Fibroblast of gingiva (primary cell): ENCODE results near the gene RHEBL1.

Source experiments
- DNase-seq: peaks from one replicate; pipeline ENCODE4 v3.0.0-alpha.2; 2011; ENCODE audit warnings: low read depth

The RHEBL1 gene

DNA sequence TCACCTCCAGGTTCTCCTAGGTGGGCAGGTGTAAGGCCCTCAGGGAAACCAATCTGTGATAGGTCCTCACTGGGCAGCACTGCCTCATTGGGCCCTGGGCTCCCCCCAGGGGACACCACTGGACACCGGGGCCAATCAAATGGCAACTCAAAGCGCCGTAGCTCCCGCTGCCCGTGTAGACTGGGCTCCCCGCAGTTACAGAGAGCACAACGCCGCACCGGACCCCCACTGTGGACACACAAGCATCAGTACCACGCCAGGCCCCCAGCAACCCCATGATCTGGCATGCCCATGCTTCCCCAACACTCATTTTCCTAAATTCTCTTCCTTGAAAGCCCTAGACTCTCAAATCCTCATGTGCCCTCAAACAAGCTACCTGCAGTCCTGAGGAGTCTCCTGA, 15.3 kb downstream of the RHEBL1 start:
- no peak for DNase-seq

DNA sequence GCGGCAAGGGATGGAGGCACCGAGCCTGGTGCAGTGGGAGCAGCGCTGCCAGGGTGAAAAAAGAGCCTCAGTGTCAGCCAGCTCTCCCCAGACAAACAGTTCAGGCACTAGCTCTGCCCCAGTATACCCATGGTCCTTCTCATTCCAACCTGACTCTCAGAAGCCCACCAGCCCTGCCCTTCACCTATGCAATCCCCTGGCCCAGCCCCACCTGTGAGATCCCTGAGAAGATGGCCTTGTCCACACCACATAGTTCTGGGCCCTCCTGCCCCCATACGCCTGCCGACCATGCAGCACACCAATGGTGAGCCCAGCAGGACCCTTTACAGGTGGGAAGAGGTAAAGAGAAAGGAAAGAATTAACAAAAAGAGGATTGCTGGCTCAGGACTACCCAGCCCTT, 15.7 kb downstream of the RHEBL1 start:
- no peak for DNase-seq

DNA sequence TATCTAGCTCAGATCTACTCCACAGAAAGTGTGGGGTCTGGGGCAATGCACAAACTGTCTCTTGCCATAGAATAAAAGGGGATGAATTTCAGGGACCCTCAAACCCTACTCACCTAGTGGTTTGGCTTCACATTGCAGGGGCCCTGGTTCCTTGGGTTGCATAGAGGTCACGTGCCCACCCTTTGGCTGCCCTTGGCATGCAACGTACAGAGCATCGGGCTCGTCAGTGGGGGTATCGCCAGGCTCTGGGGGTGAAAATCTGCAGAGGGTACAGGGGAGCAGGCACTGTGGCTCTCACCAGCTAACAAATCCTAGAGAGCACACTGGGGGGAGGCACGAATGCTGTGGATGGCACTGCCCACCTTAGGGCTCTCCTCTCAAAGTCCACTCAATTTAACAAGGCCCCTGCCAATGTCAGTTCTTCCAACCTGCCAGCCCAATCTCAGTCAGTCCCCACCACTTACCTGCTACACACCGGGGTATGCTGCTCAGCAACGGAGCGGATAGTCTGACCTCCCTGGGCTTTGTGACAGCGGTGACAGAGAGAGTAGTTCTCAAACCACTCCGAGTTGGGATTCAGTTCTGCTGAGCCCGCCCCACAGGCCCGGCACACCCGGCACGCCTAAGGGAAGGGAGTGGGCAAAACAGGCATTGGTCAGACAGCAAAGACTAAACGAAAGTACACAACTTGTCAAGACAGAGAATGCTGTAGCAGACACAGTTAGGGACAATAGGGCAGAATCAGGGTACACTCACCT, 17.1 kb downstream of the RHEBL1 start:
- no peak for DNase-seq

DNA sequence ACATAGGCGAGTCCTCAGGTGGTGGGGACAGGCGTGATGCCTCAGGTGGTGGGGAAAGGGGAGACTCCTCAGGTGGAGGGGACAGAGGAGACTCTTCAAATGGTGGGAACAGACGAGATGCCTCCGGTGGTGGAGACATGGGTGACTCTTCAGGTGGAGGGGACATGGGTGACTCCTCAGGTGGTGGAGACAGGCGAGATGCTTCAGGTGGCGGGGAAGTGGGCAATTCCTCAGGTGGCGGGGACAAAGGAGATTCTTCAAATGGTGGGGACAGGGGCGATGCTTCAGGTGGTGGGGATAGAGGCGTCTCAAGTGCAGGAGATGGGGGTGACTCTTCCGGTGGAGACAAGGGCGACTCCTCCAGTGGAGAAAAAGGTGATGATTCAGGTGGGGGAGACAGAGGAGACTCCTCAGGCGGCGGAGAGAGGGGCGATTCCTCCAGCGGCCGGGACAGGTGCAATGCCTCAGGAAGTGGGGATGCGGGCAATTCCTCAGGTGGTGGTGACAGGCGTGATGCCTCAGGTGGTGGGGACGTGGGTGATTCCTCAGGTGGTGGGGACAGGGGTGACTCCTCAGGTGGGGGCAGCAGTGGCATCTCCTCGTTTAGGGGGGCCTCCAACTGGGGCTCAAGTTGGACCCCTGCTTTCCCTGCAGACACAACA, 17.9 kb downstream of the RHEBL1 start:
- DNase-seq = no peak

DNA sequence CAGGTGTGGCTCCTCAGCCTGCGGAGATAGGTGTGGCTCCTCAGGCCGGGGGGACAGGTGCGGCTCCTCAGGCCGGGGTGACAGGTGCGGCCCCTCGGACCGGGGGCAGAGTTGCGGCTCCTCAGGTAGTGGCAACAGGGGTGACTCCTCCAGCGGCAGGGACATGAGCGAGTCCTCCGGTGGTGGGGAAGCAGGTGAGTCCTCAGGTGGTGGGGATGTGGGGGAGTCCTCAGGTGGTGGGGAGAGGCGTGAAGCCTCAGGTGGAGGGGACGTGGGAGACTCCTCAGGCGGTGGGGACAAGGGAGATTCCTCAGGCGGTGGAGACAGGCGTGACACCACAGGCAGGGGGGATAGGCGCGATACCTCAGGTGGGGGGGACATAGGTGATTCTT, 18.4 kb downstream of the RHEBL1 start:
- no peak for DNase-seq

DNA sequence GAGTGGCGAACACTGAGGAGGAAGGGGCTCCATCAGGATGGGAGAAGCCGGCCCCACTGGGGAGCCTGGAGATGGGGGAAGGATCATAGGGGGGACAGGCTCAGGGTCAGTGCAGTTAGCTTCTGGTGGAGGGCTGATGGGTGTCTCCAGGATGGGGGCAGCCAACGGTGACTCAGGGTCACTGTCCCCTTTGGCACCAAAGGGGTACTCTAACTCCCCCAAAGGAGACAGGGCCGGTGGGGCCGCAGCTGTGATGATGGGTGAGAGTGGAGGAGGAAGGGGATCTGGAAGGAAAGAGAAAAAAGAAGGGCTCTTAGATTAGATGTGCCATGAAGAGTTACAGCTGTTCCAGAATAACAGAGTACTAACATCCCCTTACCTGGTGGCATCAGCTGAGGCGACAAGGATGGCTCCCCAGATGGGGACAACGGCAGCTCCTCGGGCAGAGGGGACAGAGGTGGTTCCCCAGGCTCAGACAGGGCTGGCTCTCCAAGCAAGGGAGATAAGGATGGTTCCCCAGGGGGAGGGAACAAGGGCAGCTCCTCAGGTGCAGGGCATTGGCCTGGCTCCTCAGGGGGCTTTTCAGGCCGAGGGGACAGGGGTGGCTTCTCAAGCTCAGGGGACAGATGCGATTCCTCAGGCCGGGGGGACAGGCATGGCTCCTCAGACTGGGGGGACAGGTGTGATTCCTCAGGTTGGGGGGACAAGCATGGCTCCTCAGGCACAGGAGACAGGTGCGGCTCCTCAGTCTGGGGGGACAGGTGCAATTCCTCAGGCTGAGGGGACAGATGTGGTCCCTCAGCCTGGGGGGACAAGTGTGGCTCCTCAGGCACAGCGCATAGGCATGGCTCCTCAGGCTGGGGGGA, 19.0 kb downstream of the RHEBL1 start:
- no peak for DNase-seq

DNA sequence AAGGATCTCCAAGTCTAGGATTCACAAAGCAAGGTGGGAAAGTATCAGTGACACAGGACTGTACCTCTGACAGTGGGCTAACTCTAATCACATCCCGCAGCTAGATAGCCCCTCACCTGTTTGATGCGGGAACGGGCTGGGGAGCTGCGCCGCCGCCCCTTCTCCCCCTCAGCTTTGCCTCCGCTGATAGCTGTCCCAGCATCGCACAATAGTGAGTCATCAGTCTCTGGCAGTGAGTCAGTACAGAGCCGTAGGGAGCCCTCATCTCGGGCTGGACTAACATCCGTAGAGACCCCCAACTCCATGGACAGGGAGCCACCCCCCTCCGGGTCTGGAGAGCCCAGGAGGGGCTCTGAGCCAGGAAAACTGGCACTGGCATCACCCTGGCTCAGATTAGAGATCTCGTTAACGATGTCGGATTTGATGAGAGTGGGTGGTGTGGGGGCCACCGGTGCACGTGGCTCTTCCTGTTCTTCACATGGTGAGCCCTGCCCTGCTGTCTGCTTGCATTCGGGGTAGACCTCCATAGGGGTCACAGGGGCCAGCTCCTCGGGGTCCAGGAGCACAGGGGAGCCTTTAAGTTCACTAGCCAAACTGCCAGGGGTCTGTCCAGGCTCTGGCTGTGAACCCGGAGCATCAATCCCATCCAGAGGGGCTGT, 20.1 kb downstream of the RHEBL1 start:
- no peak for DNase-seq

DNA sequence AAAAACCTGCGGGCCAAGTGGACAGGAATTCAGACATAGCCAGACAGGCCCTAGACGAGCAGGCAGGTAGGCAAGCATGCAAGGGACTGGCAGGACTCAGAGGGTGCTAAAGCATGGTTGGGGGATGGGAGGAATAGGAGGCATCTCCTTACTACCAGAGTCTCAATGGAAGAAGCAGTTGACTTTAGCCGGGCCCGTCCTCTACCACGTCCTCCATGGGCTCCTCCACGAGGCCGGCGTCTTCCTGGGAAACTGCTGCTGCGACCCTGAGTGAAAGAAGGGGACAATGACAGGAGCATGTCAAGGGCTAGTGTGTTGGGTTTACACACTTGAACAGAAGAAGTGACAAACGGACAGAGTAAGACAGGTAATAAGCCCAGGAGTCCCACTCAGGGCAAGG, 20.8 kb downstream of the RHEBL1 start:
- no peak for DNase-seq

DNA sequence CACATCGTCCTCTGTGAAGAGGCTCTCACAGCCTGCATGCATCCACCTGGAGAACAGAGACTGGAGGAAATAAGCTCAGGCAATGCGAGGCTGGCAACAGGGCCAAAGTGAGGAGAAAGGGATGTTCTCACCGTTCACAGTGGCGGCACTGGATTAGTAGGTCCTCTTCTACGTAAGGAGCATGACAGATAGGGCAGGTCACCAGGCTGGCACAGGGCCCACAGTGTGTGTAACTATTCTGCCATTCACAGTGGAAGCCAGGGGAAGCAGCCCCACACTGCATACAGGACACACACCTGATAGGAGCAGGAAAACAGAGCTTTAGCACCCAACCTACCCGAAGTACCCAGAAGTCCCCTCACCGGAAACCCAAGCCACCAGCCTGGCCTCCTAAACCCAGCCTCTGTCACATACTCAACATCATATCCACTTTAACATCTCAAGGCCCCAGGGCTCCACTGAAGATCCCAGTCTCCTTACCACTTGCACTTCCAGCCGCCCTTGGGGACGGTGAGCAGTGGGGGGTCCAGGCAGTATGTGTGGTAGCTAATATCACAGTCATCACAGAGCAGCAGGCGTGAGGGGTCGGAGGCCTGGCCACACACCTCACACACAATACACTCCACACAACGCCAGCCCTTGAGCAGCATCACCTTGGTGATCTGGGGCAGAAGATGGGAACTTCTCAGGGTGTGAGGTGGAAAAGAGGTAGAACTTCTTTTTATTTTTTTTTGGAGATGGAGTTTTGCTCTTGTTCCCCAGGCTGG, 23.5 kb downstream of the RHEBL1 start:
- DNase-seq = no peak

DNA sequence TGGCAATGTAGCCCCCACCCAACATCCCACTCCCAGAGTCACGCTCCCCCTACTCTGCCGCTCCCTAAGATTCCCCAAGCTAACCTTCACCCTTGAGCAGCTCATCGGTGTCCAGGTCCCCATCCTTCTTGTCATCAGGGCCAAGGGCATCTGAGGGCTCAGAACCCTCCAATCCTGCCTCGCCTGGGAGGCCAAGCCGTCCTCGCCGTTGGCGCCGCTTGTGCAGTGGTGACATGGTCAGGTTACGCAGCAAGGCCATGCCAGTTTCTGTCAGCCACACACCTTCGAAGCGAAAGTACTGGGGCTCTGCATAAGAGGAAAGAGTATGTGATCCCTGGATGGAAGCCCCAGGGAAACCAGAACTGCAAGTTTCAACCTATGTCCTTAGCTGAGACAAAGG, 25.1 kb downstream of the RHEBL1 start:
- DNase-seq = no peak

DNA sequence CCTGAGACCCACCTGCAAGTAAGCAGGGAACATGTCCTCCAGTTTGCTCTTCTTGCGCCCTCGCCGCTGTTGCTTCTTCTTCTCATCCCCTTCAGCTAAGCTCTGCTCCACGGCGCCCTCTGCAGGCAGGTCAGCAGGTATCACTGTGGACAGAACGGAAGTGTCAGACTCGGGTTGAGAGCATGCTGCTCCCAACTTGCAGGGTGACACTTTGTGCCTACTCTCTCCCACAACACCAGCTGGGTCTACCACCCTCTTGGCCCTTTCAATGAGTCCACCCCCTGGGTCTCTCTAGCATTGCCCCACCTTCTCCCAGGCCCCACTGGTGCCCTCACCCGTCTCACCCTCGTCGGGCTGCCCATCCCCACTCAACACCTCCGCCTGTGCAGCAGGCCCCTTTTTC, 25.9 kb downstream of the RHEBL1 start:
- peak; percentile 41 for DNase-seq

DNA sequence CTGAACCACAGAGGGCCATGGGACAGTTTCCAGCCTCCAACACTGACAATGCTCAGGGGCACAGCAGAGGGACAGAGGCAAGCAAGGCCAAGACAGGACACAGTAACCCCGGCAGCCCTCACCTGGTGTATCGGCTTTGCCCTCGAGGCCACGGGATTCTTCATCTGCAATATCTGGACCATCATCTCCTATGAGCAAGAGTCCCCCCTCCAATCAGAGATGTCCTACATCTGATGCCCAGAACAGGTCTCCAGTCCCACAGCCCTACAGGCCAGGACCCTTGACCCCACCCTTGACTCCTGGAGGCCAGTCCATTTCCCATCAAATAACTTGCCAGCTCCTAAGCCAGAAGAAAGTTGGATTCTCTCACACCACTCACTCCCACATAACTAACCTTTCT, 26.5 kb downstream of the RHEBL1 start:
- no peak for DNase-seq

DNA sequence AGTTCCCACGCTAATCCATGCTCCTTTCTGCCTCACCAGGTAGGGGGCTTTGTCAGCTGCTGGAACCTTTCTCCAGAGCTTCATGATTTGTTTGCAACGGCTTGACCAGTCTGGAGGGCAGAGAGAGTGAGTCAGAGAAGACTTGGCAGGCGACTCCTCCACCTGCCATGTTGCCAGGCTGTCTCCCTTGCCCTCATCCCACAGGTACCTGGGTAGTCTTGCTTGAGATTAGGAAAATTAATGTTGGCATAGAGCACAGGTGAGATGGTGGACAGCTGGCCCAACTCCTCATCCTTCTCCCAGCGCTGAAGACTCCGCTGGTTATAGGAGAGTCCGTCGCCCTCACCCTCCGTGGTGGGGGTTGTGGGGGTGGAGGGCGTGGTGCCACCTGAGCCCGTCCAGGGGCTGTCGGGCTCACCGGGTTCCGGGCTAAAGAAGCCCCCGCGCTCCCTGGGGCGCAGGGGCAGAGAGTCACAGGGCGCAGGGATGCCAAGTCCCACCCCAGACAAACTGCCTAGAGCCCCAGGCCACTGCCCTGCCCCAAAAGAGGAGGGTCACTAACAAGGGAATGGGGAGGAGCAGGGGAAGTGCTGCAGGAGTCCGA, 27.8 kb downstream of the RHEBL1 start:
- DNase-seq = no peak

DNA sequence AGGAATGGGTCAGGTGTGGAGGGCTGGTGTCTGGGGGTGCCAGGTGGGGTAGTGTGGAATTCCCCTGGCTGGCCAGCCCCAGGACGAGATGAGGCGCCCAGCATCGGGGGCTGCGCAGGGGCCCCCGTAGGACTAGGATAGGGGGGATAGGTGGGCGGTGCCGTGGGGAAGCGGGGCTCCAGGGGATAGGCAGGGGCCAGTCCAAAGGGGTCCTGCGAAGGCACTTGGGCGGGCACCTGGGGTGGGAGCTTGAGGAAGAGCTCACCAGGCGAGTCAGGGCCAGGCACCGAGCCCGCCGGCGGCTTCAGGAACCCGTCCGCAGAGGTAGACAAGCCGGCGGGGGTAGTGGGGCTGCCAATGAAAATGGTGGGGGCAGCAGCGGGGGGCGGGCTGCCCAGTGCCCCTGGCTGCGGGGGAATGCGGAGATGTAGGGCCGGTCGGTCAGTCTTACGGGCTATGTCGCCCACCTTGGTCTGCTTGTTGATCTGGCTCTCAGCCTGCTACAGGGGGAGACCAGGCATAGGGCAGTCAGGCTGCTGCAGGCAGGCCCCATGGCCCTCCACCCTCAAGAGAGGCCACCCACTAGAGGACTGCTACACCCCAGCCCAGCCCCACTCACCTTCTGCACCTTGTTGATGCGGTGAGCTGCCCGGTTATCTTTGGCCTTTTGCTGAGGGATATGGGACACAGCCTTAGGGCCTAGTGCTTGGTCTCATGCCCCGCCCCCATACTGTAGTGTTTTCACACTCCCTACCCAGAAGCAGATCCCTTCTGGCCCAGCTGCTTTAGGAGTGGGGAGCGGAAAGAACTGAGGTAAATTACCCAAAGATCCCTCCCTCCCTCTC, 28.5 kb downstream of the RHEBL1 start:
- no peak for DNase-seq

DNA sequence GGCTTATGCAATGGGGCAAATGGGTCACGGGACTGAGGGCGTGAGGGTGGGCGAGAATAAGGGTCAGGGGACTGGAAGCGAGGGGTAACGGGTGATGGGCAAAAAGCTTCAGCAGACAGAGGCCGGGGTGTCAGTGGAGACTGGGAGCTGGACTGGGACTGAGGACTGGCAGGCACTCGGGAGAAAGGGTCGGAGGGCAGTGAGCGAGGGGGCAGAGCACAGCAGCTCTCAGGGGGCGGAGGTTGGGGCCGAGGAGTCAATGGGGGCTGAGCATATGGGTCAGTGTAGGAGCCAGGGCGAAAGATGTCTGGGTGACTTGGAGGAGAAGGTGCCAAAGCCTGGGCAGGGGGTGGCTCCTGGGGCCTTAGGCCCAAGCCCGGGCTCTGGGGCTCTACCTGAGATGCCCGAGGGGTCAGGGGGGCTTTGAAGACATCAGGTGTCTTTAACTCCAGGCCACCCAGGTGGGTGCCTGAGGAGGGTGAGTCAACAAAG, 29.4 kb downstream of the RHEBL1 start:
- no peak for DNase-seq

DNA sequence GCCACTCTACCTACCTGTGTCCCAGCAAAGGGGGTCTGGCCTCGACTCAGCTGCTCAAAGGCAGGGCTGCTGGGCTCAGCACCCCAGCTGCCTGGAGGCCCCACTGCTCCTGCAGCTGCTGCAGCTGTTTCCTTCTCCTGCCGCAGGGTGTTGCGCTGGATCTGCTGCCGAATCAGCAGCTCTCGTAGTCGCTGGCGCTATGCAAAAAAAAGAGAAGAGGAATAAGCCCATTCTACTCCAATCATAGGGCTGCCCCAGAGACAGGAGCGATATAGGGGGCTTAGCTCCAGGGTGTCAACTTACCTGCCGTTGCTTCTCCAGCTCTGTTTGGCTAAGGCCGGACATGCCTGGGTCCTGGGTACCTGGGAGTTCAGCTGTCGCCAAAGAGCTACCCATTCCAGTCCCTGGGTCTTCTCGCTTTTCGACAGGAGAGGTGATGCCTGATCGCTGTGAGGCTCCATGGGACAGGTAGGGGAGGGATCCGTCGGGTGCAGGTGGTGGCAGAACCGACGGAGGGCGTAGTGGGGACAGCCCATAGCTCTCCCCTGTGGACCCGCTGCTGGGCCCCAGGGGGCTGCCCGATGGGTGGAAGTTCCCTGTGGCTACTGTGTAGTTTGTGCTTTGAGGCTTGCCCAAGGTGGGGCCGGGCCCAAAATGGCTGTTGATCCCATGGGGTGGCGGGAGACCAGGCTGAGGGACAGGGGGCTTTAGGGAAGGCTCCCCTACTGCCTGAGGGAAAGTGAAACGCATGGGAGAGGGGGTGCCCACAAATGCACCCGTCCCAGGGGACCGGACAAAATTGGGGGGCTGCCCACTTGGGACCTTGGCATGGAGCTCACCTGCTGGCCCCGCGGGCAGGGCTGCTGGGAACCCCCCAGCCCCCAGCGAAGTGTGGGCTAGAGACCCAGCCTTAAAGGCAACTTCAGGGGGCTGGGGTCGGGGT, 30.1 kb downstream of the RHEBL1 start:
- DNase-seq = no peak

DNA sequence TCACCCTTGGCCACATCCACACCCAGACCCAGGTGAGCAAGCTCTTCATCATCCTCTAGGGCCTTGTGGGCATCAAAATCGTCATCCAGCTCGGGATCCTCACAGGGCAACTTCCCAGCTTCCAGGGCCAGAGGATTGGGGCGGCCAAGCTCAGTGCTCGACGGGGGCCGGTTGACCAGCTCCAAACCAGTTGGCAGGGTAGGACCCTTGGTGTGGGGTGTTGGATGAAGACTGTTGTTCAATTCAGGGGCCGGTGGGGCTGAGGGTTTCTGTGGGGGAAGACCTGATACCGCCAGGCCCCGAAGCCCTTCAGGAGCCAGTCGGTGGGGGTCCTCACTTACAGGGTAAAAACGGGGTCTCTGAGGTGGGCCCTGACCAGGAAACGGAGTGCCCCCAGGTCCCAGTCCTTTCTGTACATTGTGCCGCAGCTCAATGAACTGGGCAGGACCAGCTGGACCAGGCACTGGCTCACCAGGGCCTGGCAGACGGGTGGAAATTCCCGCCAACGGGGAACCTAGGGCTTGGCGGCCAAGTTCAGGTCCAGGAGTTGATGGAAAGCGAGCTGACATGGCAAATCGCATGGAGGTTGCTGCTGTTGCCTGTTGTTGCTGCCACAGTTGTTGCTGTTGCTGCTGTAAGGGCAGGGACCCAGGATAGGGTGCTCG, 31.4 kb downstream of the RHEBL1 start:
- no peak for DNase-seq

DNA sequence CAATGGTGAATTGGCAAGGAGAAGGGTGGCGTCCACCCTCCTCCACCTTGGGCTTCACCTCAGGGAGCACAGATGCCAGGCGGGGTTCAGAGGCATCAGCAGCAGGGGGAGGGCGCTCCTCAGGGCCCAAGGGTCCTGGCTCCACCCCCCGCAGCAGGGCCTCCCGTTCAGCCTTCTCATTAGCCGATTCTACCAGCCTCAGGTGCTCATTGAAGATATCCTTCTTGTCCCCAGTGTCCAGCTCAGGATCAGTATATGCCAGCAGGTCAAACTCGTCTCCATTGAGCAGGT, 31.9 kb downstream of the RHEBL1 start:
- DNase-seq = no peak
